COLO829 (cell line): ENCODE results near the gene FAM13A.

Source experiments
- DNase-seq: peaks from one replicate; pipeline ENCODE4 v3.0.0; 2012; ENCODE audit warnings: low spot score

FAM13A gene

GRCh38 chr4:88745581-88746163, 311.3 kb downstream of the FAM13A start:
- no peak for DNase-seq

- DNase-seq = no peak
Observed at GRCh38 chr4:88745175-88745574, 311.8 kb downstream of the FAM13A start.

- DNase-seq = no peak
Observed at GRCh38 chr4:88744609-88745008, 312.4 kb downstream of the FAM13A start.

GRCh38 chr4:88743696-88744095, 313.3 kb downstream of the FAM13A start:
- DNase-seq = no peak

GRCh38 chr4:88742561-88742960, 314.4 kb downstream of the FAM13A start:
- DNase-seq = no peak

- no peak for DNase-seq
Observed at GRCh38 chr4:88738180-88738579, 318.8 kb downstream of the FAM13A start.

- no peak for DNase-seq
Observed at GRCh38 chr4:88737307-88737941, 319.6 kb downstream of the FAM13A start.

GRCh38 chr4:88736264-88736663, 320.7 kb downstream of the FAM13A start:
- DNase-seq = no peak

GRCh38 chr4:88735564-88735963, 321.4 kb downstream of the FAM13A start:
- no peak for DNase-seq

- DNase-seq = no peak
Observed at GRCh38 chr4:88734403-88734949, 322.5 kb downstream of the FAM13A start.

- no peak for DNase-seq
Observed at GRCh38 chr4:88732714-88733368, 324.1 kb downstream of the FAM13A start.

- no peak for DNase-seq
Observed at GRCh38 chr4:88731381-88731780, 325.6 kb downstream of the FAM13A start.

- DNase-seq = no peak
Observed at GRCh38 chr4:88730811-88731210, 326.2 kb downstream of the FAM13A start.

GRCh38 chr4:88729146-88729760, 327.7 kb downstream of the FAM13A start:
- DNase-seq = no peak

GRCh38 chr4:88728146-88728545, 328.8 kb downstream of the FAM13A start:
- no peak for DNase-seq

GRCh38 chr4:88725986-88726385, 331.0 kb downstream of the FAM13A start:
- DNase-seq = no peak

GRCh38 chr4:88725143-88725542, 331.8 kb downstream of the FAM13A start:
- DNase-seq = no peak

GRCh38 chr4:88724406-88724805, 332.6 kb downstream of the FAM13A start:
- DNase-seq = no peak

- no peak for DNase-seq
Observed at GRCh38 chr4:88722828-88723227, 334.2 kb downstream of the FAM13A start.

GRCh38 chr4:88722276-88722780, 334.7 kb downstream of the FAM13A start:
- DNase-seq = no peak

GRCh38 chr4:88720451-88721428, 336.2 kb downstream of the FAM13A start:
- peak; percentile 12 for DNase-seq
